CD4-positive, alpha-beta T cell (primary cell): ENCODE measurements around the gene HBG2. TPM values are rescaled to one million over a fixed set of nuclear protein-coding genes. Genes with fewer than 3 reads are reported as not detected.

Experiments
- ATAC-seq: fragments of 200-7000 bp; cut with Tn5 transposase; one replicate; pipeline ENCODE4 v1.10.0; 2022; ENCODE audit warnings: mild to moderate bottlenecking; ENCODE audit not compliant: poor library complexity
- CTCF ChIA-PET: fragments of 350-600 bp; sonication (Branson Sonifier 250); formaldehyde crosslinking; loops from one replicate; lab custom pipeline; 2021; ENCODE audit warnings: antibody characterized with exemption, inconsistent platforms; lab: Charles Lee
- POLR2A ChIA-PET: fragments of 350-600 bp; sonication (Branson Sonifier 250); formaldehyde crosslinking; loops from one replicate; lab custom pipeline; 2021; ENCODE audit warnings: antibody characterized with exemption, inconsistent platforms; lab: Charles Lee
- DNase-seq, 14 experiments: peaks; one replicate each; pipeline ENCODE4 v3.0.0-alpha.2; 2013 to 2020; ENCODE audit warnings: mixed read lengths in 2 of 14
- H3K27ac ChIP-seq, 2 donors: one replicate each; pipeline versions ENCODE4 v1.5.1 to v1.7.0; 2013; ENCODE audit warnings: low read length in 2 of 2, low read depth in 1 of 2, mild to moderate bottlenecking in 1 of 2
- H3K27me3 ChIP-seq, 2 experiments: 1 replicate in 1 of 2; 2 replicates in 1 of 2; pipeline versions ENCODE4 v1.6.1 to v1.7.0; 2013; ENCODE audit warnings: low read length in 2 of 2, control low read depth in 1 of 2, mild to moderate bottlenecking in 1 of 2, moderate library complexity in 1 of 2; ENCODE audit not compliant: insufficient read depth in 2 of 2, control insufficient read depth in 1 of 2
- H3K36me3 ChIP-seq: one replicate; pipeline ENCODE4 v1.6.1; 2013; ENCODE audit warnings: low read length, control low read depth; ENCODE audit not compliant: insufficient read depth
- H3K4me1 ChIP-seq: one replicate; pipeline ENCODE4 v1.6.1; 2013; ENCODE audit warnings: low read length, control low read depth; ENCODE audit not compliant: insufficient read depth
- H3K4me3 ChIP-seq: one replicate; pipeline ENCODE4 v1.5.1; 2013; ENCODE audit warnings: mild to moderate bottlenecking, low read length, moderate library complexity
- H3K9me3 ChIP-seq, 2 experiments: 1 replicate in 1 of 2; 2 replicates in 1 of 2; pipeline versions ENCODE4 v1.6.1 to v1.7.0; 2013; ENCODE audit warnings: low read length in 2 of 2, mild to moderate bottlenecking in 2 of 2, control low read depth in 1 of 2, moderate library complexity in 1 of 2; ENCODE audit not compliant: control insufficient read depth in 1 of 2, insufficient read depth in 1 of 2
- H3K27ac Mint-ChIP-seq: one replicate; pipeline ENCODE4 v1.8.0; 2020; ENCODE audit warnings: mixed read lengths
- H3K27me3 Mint-ChIP-seq: one replicate; pipeline ENCODE4 v1.8.0; 2021; ENCODE audit warnings: mixed read lengths
- H3K36me3 Mint-ChIP-seq: one replicate; pipeline ENCODE4 v1.8.0; 2021; ENCODE audit warnings: low read depth, mixed read lengths
- H3K4me1 Mint-ChIP-seq: one replicate; pipeline ENCODE4 v1.8.0; 2021; ENCODE audit warnings: low read depth, mixed read lengths
- H3K4me3 Mint-ChIP-seq: one replicate; pipeline ENCODE4 v1.8.0; 2020; ENCODE audit warnings: mild to moderate bottlenecking, mixed read lengths
- H3K9me3 Mint-ChIP-seq: one replicate; pipeline ENCODE4 v1.8.0; 2020; ENCODE audit warnings: mixed read lengths
- CTCF ChIP-seq: fragments of 200-600 bp; IDR thresholded peaks from one replicate; pipeline ENCODE4 v1.8.0; 2022; ENCODE audit warnings: antibody characterized with exemption, mild to moderate bottlenecking
- intact Hi-C, 2 experiments: fragments of 100-400 bp; cut with DNase I in 1 of 2; cut with micrococcal nuclease in 1 of 2; formaldehyde crosslinking; loops; one replicate each; pipeline versions ENCODE4 v1.15.1 to v1.9.0; 2023 to 2025; cut with DNase I, micrococcal nuclease
- total RNA-seq, 174 experiments: library from RNA in 2 of 174; stranded (reverse) in 2 of 174; gene quantifications; one replicate each; pipeline ENCODE4 v1.2.3 and lab custom pipeline; 2021 to 2026

The HBG2 gene
- total RNA-seq, 2 experiments from 2014 or later, result not detected

GRCh38 chr11:5246772-5247471, 7.7 kb downstream of the HBG2 start:
- H3K27ac ChIP-seq, result no peak overlapping the region
- intact Hi-C loops, result no loop called here
- no peaks in the 10 kb centered on the region for H3K9me3 ChIP-seq
- TF ChIP-seq CTCF, result no peak
- Mint-ChIP-seq H3K9me3 (no peaks in the 10 kb centered on the region), H3K27me3 (no peaks in the 10 kb centered on the region), H3K4me1 (no peaks in the 10 kb centered on the region), H3K36me3 (no peaks in the 10 kb centered on the region), H3K27ac (no peak overlapping the region), H3K4me3 (no peak overlapping the region)
- H3K4me1 ChIP-seq, result no peaks in the 10 kb centered on the region
- no peak for DNase-seq
- H3K36me3 ChIP-seq, result no peaks in the 10 kb centered on the region
- no peak for ATAC-seq
- H3K4me3 ChIP-seq, result no peak overlapping the region
- ChIA-PET CTCF (no interaction called here), POLR2A (no interaction called here)
- peaks cover under 1 to 3% of the 10 kb centered on the region in 2 experiments for H3K27me3 ChIP-seq

- H3K27me3 Mint-ChIP-seq, result peaks cover 2% of the 10 kb centered on the region
These were observed 9.4 kb downstream of the HBG2 start for GRCh38 chr11:5245155-5245554.

GRCh38 chr11:5243816-5244180, 10.8 kb downstream of the HBG2 start:
- DNase-seq (no peak), ATAC-seq (no peak)
- Histone ChIP-seq H3K36me3 (no peaks in the 10 kb centered on the region), H3K9me3 (no peaks in the 10 kb centered on the region), H3K4me3 (no peak overlapping the region), H3K4me1 (no peaks in the 10 kb centered on the region), H3K27ac (no peak overlapping the region), H3K27me3 (no peaks in the 10 kb centered on the region)
- no peaks in the 10 kb centered on the region for H3K4me1 Mint-ChIP-seq
- no peaks in the 10 kb centered on the region for H3K9me3 Mint-ChIP-seq
- peaks cover 6% of the 10 kb centered on the region for H3K27me3 Mint-ChIP-seq
- ChIA-PET CTCF (no interaction called here), POLR2A (no interaction called here)
- no peak for TF ChIP-seq CTCF
- no peak overlapping the region for H3K27ac Mint-ChIP-seq
- no peak overlapping the region for H3K4me3 Mint-ChIP-seq
- intact Hi-C loops, result no loop called here
- H3K36me3 Mint-ChIP-seq, result no peaks in the 10 kb centered on the region

More at GRCh38 chr11:5245155-5245554, 9.4 kb downstream of the HBG2 start:
- H3K9me3 ChIP-seq, result no peaks in the 10 kb centered on the region
- DNase-seq, result no peak
- Mint-ChIP-seq H3K4me3 (no peak overlapping the region), H3K36me3 (no peaks in the 10 kb centered on the region), H3K27ac (no peak overlapping the region), H3K9me3 (no peaks in the 10 kb centered on the region), H3K4me1 (no peaks in the 10 kb centered on the region)
- intact Hi-C loops, result no loop called here
- no peak overlapping the region for H3K4me3 ChIP-seq
- ATAC-seq, result no peak
- H3K36me3 ChIP-seq, result no peaks in the 10 kb centered on the region
- ChIA-PET CTCF (no interaction called here), POLR2A (no interaction called here)
- no peaks in the 10 kb centered on the region for H3K27me3 ChIP-seq
- TF ChIP-seq CTCF, result no peak
- H3K27ac ChIP-seq, result no peak overlapping the region
- H3K4me1 ChIP-seq, result no peaks in the 10 kb centered on the region
